Neural progenitor cell (in vitro differentiated cells): ENCODE data around the gene CASQ1.

ENCODE experiments used
- EZH2 ChIP-seq: fragments of 200-600 bp; sonication (generic); IDR thresholded peaks from 2 replicates; pipeline ENCODE4 v1.6.1; 2017; ENCODE audit warnings: antibody characterized with exemption, mild to moderate bottlenecking, moderate library complexity
- TF ChIP-seq, protein P1 (sequence below): fragments of 200-600 bp; sonication (generic); IDR thresholded peaks from 2 replicates; pipeline ENCODE4 v1.5.1; 2017; ENCODE audit warnings: antibody characterized with exemption, mild to moderate bottlenecking

DNA sequence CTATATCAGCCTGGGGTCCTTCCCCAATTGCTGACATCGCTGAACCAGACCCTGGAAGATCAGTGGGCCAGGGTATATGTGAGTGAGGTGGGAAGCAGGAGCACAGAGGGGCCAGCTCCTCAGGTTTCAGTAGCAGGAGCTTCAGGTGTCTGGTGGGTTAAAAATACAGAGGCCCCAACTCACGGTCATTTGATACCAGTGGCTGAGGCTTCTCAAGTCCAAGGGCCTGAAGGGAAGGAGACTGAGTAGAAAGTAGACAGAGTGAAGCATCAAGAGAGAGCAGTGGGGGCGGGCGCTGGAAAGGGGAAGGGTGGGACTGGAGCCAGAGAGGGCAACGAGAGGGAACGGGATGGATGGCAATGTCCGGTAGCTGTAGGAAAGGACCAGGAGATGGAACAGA lies 2.0 kb upstream of the CASQ1 start:
- TF ChIP-seq, protein P1, sequence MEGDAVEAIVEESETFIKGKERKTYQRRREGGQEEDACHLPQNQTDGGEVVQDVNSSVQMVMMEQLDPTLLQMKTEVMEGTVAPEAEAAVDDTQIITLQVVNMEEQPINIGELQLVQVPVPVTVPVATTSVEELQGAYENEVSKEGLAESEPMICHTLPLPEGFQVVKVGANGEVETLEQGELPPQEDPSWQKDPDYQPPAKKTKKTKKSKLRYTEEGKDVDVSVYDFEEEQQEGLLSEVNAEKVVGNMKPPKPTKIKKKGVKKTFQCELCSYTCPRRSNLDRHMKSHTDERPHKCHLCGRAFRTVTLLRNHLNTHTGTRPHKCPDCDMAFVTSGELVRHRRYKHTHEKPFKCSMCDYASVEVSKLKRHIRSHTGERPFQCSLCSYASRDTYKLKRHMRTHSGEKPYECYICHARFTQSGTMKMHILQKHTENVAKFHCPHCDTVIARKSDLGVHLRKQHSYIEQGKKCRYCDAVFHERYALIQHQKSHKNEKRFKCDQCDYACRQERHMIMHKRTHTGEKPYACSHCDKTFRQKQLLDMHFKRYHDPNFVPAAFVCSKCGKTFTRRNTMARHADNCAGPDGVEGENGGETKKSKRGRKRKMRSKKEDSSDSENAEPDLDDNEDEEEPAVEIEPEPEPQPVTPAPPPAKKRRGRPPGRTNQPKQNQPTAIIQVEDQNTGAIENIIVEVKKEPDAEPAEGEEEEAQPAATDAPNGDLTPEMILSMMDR = no peak
- TF ChIP-seq EZH2 = no peak
